GM13977 (cell line): ENCODE results near the gene PDE4B.

Experiments used
- DNase-seq: peaks from one replicate; pipeline ENCODE4 v3.0.0; 2012; ENCODE audit warnings: low spot score
- CTCF ChIP-seq: IDR thresholded peaks from 2 replicates; pipeline ENCODE4 v1.5.1; 2012; ENCODE audit warnings: mild to moderate bottlenecking, control low read depth; ENCODE audit not compliant: insufficient read depth; ENCODE audit errors: extremely low read depth, missing control alignments
- in situ Hi-C: fragments of 300-500 bp; cut with MboI; formaldehyde crosslinking; loops from one replicate; pipeline ENCODE4 v1.12.0; 2022; ENCODE audit warnings: low sequenced_read_pairs, low pct_unique_long_range_greater_than_20kb, mixed read lengths, inconsistent platforms; ENCODE audit not compliant: unreplicated experiment

PDE4B gene

GRCh38 chr1:66354311-66355201 lies 561.9 kb downstream of the PDE4B start:
- in situ Hi-C loops = no loop called here
- no peak for TF ChIP-seq CTCF
- DNase-seq = no peak

GRCh38 chr1:66355756-66356155 lies 563.1 kb downstream of the PDE4B start:
- no peak for DNase-seq
- in situ Hi-C loops = no loop called here
- TF ChIP-seq CTCF = no peak

GRCh38 chr1:66356605-66357004 lies 563.9 kb downstream of the PDE4B start:
- no peak for TF ChIP-seq CTCF
- no peak for DNase-seq
- in situ Hi-C loops = no loop called here

GRCh38 chr1:66357021-66357420 lies 564.3 kb downstream of the PDE4B start:
- TF ChIP-seq CTCF = no peak
- DNase-seq = no peak
- in situ Hi-C loops = no loop called here

- TF ChIP-seq CTCF = no peak
- in situ Hi-C loops = no loop called here
- DNase-seq = no peak
Measured at GRCh38 chr1:66357478-66358197, 564.9 kb downstream of the PDE4B start.

- in situ Hi-C loops = no loop called here
- TF ChIP-seq CTCF = no peak
- no peak for DNase-seq
Measured at GRCh38 chr1:66359269-66359668, 566.6 kb downstream of the PDE4B start.
